ENCODE results near the gene SDR42E1. TPM values are rescaled to one million over a fixed set of nuclear protein-coding genes. Genes with fewer than 3 reads are reported as not detected.

The SDR42E1 gene
- total and polyA plus RNA-seq, 2 of the 13 experiments (the other 11 are each of a cell fraction or from before 2014, with no cell fraction given), result 0.01 to 0.13 TPM

GRCh38 chr16:82034981-82035612 lies 23.8 kb upstream of the SDR42E1 start, which contains the start of gene HSD17B2 (continued):
- TF ChIP-seq ADNP (CRISPR knock-in tag; IDR thresholded peaks at IDR 0.05) (no peak), MED13 (CRISPR knock-in tag; IDR thresholded peaks at IDR 0.05) (no peak), NFATC3 (CRISPR knock-in tag; IDR thresholded peaks at IDR 0.05) (no peak), ZNF546 (CRISPR knock-in tag; conservative IDR thresholded peaks at IDR 0.05) (no peak), ZSCAN31 (CRISPR knock-in tag; IDR thresholded peaks at IDR 0.05; ENCODE audit: low read depth) (peak; percentile 40; the same call in 1 of the 2 replicates), KDM6A (CRISPR knock-in tag; IDR thresholded peaks at IDR 0.05; ENCODE audit: low read depth) (no peak), TFAP4 (IDR thresholded peaks at IDR 0.05; ENCODE audit: borderline replicate concordance, low read depth) (0 out of 2 replicates have a peak, but pooled peaks have one; percentile 35), FOSL1 (CRISPR knock-in tag; IDR thresholded peaks at IDR 0.05; ENCODE audit: borderline replicate concordance) (peak; percentile 45; the same call in 1 of the 2 replicates), FOXK2 (IDR thresholded peaks at IDR 0.05) (peak; percentile 75), ZNF749 (CRISPR knock-in tag; IDR thresholded peaks at IDR 0.05; ENCODE audit: borderline replicate concordance) (no peak), MXD4 (CRISPR knock-in tag; IDR thresholded peaks at IDR 0.05) (peak; percentile 76), NCOA2 (CRISPR knock-in tag; IDR thresholded peaks at IDR 0.05) (no peak; the same call in 1 of the 2 replicates), ZNF205 (CRISPR knock-in tag; IDR thresholded peaks at IDR 0.05) (no peak), FLYWCH1 (CRISPR knock-in tag; IDR thresholded peaks at IDR 0.05) (no peak), ZFP90 (CRISPR knock-in tag; IDR thresholded peaks at IDR 0.05; ENCODE audit: borderline replicate concordance) (peak; percentile 15; the same call in 1 of the 2 replicates), SATB2 (CRISPR knock-in tag; IDR thresholded peaks at IDR 0.05) (no peak), CBX5 (CRISPR knock-in tag; IDR thresholded peaks at IDR 0.05; ENCODE audit: borderline replicate concordance) (no peak), ZNF777 (CRISPR knock-in tag; IDR thresholded peaks at IDR 0.05) (no peak), MBD4 (IDR thresholded peaks at IDR 0.05; ENCODE audit: borderline replicate concordance, low read length) (no peak), ZNF574 (CRISPR knock-in tag; IDR thresholded peaks at IDR 0.05) (peak; percentile 37; the same call in 1 of the 2 replicates), ZNF629 (CRISPR knock-in tag; conservative IDR thresholded peaks at IDR 0.05) (0 out of 2 replicates have a peak, but pooled peaks have one; percentile 38), ZNF740 (CRISPR knock-in tag; IDR thresholded peaks at IDR 0.05) (no peak), DNMT1 (CRISPR knock-in tag; IDR thresholded peaks at IDR 0.05) (no peak), MBNL3 (CRISPR knock-in tag; conservative IDR thresholded peaks at IDR 0.05) (no peak), TBX2 (CRISPR knock-in tag; IDR thresholded peaks at IDR 0.05; ENCODE audit: borderline replicate concordance) (peak; percentile 78), ZNF644 (CRISPR knock-in tag; IDR thresholded peaks at IDR 0.05; ENCODE audit: low read depth) (peak; percentile 34; the same call in 1 of the 2 replicates), ZNF225 (CRISPR knock-in tag; IDR thresholded peaks at IDR 0.05) (no peak), ZNF33B (CRISPR knock-in tag; IDR thresholded peaks at IDR 0.05) (0 out of 2 replicates have a peak, but pooled peaks have one; percentile 20), SMARCC2 (IDR thresholded peaks at IDR 0.05) (no peak)
